ENCODE results near the gene LPP. TPM values are rescaled to one million over a fixed set of nuclear protein-coding genes. Genes with fewer than 3 reads are reported as not detected.
A peak's percentile ranks its signal among the peaks of the same experiment; 100 is the strongest.

The LPP gene
- polyA plus RNA-seq, 1 experiment = 76.3 TPM

DNA sequence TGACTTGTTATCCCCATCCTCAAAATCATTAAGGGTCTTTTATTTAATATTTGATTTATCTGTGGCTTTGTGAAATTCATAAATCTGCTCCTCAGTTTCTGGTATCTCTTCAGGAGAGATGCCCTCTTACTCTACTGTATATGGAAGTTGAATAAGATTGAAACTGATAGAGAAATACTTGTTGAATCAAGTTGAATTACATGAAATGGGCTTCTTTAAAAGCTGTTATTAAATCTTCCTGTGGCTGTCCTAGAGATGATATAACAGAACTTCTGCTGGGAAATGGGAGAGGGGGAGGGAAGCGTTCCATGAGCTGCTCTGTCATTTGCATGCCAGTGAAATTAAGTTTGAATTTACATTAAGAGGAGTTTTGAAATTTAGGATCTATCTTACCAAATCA is 523.4 kb downstream of the LPP start:
- Histone ChIP-seq H3K4me3 (ENCODE audit: low read depth, low read length) (no peak overlapping the region), H3K27me3 (ENCODE audit: control insufficient read depth, insufficient read depth, low read length) (no peaks in the 10 kb centered on the region), H3K27ac (ENCODE audit: low read depth, low read length) (no peak overlapping the region), H3K9me3 (ENCODE audit: control insufficient read depth, insufficient read depth, low read length) (peaks cover 3% of the 10 kb centered on the region; the same call in 1 of the 2 replicates)
- ChIA-PET CTCF (interaction anchor here (2.6 kb wide), 1 partner anchor 937 kb away, joined by 8 read pairs; no protein-coding TSS in a partner anchor), POLR2A (no interaction called here)
- TF ChIP-seq, protein P1, sequence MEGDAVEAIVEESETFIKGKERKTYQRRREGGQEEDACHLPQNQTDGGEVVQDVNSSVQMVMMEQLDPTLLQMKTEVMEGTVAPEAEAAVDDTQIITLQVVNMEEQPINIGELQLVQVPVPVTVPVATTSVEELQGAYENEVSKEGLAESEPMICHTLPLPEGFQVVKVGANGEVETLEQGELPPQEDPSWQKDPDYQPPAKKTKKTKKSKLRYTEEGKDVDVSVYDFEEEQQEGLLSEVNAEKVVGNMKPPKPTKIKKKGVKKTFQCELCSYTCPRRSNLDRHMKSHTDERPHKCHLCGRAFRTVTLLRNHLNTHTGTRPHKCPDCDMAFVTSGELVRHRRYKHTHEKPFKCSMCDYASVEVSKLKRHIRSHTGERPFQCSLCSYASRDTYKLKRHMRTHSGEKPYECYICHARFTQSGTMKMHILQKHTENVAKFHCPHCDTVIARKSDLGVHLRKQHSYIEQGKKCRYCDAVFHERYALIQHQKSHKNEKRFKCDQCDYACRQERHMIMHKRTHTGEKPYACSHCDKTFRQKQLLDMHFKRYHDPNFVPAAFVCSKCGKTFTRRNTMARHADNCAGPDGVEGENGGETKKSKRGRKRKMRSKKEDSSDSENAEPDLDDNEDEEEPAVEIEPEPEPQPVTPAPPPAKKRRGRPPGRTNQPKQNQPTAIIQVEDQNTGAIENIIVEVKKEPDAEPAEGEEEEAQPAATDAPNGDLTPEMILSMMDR (IDR thresholded peaks at IDR 0.05; ENCODE audit: low read depth, low read length) = no peak
- no peak for DNase-seq (ENCODE audit: low read depth, low spot score)

DNA sequence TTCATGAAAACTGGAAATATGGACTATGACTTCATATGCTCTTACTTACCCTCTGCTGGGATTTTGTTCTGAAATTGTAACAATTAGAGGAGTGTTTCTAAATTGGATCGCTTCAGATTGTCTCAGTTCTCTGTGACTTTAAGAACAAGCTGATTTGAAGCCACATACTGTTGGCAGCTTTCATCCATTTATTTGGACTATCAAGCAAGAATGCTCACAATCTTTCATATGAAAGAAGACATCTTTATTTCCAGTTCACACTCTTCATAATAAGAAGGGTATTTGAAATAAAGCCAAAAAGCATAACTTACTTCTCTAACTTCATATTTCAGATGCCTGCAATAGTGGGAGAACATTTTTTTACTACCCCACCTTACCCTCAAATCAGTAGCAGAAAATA is 526.2 kb downstream of the LPP start:
- TF ChIP-seq, protein P1 (IDR thresholded peaks at IDR 0.05; ENCODE audit: low read depth, low read length) = no peak
- ChIA-PET POLR2A (no interaction called here), CTCF (interaction anchor here (1.1 to 1.5 kb wide), 3 partner anchors 274 to 940 kb away, joined by 3 to 7 read pairs (median 7); no protein-coding TSS in a partner anchor)
- Histone ChIP-seq H3K9me3 (ENCODE audit: control insufficient read depth, insufficient read depth, low read length) (peaks cover 3% of the 10 kb centered on the region; the same call in 1 of the 2 replicates), H3K4me3 (ENCODE audit: low read depth, low read length) (no peak overlapping the region), H3K27me3 (ENCODE audit: control insufficient read depth, insufficient read depth, low read length) (no peaks in the 10 kb centered on the region), H3K27ac (ENCODE audit: low read depth, low read length) (no peak overlapping the region)
- DNase-seq (ENCODE audit: low read depth, low spot score) = no peak

DNA sequence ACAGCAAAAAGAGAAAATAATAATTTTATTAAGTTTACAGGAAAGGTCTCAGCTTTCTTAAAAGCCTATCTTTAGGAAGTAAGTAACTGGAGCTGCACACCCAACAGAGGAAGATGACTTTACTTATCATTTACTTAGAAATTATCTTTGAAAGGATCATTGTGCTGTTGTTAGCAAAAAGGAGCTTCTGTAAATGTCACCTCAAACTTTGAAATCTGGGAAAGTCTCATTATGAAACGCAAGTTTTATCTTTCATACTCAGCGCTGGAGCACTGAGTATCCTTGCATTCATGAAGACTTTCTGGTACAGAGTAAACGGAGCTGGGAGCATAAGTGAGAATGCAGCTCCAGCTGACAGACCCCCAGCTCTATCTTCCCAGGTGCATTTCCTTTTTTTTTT is 526.6 kb downstream of the LPP start:
- POLR2A ChIA-PET = no interaction called here
- no peak for DNase-seq (ENCODE audit: low read depth, low spot score)
- Histone ChIP-seq H3K9me3 (ENCODE audit: control insufficient read depth, insufficient read depth, low read length) (peaks cover 3% of the 10 kb centered on the region; the same call in 1 of the 2 replicates), H3K4me3 (ENCODE audit: low read depth, low read length) (no peak overlapping the region), H3K27me3 (ENCODE audit: control insufficient read depth, insufficient read depth, low read length) (no peaks in the 10 kb centered on the region), H3K27ac (ENCODE audit: low read depth, low read length) (no peak overlapping the region)
- CTCF ChIA-PET = interaction anchor here (0.7 to 1.5 kb wide), 4 partner anchors 18 to 941 kb away, joined by 3 to 7 read pairs (median 5); no protein-coding TSS in a partner anchor
- TF ChIP-seq, protein P1 (IDR thresholded peaks at IDR 0.05; ENCODE audit: low read depth, low read length) = no peak

DNA sequence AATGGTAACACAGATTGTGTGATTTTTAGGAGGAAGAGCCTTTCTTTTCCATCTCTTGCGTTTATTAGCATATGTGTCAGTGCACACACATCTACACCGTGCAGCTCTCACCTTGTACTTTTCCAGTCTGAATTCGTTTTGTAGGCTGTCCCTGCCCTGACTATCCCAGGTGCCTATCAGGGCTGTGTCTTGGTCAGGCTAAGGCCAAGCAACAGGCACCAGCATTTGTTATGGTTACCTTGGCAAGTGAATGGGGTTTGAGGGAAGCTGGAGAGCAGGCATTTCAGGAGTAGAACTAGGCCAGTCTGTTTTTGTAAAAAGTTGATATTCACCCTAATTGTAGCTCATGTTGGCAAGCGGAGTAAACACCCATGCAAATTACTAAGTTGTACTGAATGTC is 528.4 kb downstream of the LPP start:
- POLR2A ChIA-PET = no interaction called here
- H3K9me3 ChIP-seq (ENCODE audit: control insufficient read depth, insufficient read depth, low read length) = no peaks in the 10 kb centered on the region

DNA sequence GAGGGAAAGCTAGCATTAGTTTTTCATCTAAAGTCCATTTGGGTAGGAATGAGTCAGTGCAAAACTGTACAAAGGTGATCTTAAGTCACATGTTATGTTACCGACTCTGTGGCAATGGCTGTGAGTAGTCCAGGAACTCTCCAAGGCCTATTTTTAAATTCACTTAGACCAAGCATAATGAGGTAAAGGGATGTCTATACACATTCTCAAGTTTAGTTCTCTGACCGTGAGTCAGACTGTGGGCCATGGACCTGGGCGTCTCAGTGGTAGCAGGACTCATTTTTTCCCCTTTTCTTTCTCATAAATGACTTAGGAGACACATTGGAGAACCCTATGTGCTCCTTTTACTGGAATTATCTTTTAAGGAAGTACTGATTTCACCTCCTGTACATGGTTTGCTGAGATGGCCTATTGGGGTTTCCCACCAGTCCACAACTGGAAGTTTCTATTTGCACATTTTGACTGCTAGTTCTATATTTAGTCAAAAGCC is 529.1 kb downstream of the LPP start:
- Histone ChIP-seq H3K4me3 (ENCODE audit: low read depth, low read length) (no peak overlapping the region), H3K27me3 (ENCODE audit: control insufficient read depth, insufficient read depth, low read length) (no peaks in the 10 kb centered on the region), H3K9me3 (ENCODE audit: control insufficient read depth, insufficient read depth, low read length) (no peaks in the 10 kb centered on the region), H3K27ac (ENCODE audit: low read depth, low read length) (peak overlapping the region; percentile 83)
- CTCF ChIA-PET = interaction anchor here (0.5 kb wide), 1 partner anchor 110 kb away, joined by 3 read pairs; no protein-coding TSS in a partner anchor
- POLR2A ChIA-PET = no interaction called here
- TF ChIP-seq, protein P1 (IDR thresholded peaks at IDR 0.05; ENCODE audit: low read depth, low read length) = no peak
- DNase-seq (ENCODE audit: low read depth, low spot score) = peak; percentile 83

More for the DNA sequence above, 528.4 kb downstream of the LPP start:
- Histone ChIP-seq H3K27ac (ENCODE audit: low read depth, low read length) (peak overlapping the region; percentile 83), H3K27me3 (ENCODE audit: control insufficient read depth, insufficient read depth, low read length) (no peaks in the 10 kb centered on the region), H3K4me3 (ENCODE audit: low read depth, low read length) (no peak overlapping the region)
- CTCF ChIA-PET = interaction anchor here (0.5 to 0.9 kb wide), 2 partner anchors 111 to 272 kb away, joined by 3 read pairs; no protein-coding TSS in a partner anchor
- DNase-seq (ENCODE audit: low read depth, low spot score) = no peak
- TF ChIP-seq, protein P1 (IDR thresholded peaks at IDR 0.05; ENCODE audit: low read depth, low read length) = no peak
